Kidney (tissue), 14 donors: Measurements from ENCODE around the gene MAPK7. TPM values are rescaled to one million over a fixed set of nuclear protein-coding genes. Genes with fewer than 3 reads are reported as not detected.

Experiments used
- DNase-seq, 5 donors: peaks; one replicate each; pipeline ENCODE4 v3.0.0-alpha.2; 2013 to 2020
- FAIRE-seq: peaks from 2 replicates; lab custom pipeline; 2012; peaks lifted over from hg19 to GRCh38; lab: Jason Lieb, UNC
- H3K27ac ChIP-seq, 2 donors: one replicate each; pipeline ENCODE4 v1.7.0; 2013; ENCODE audit warnings: low read depth in 2 of 2, low read length in 2 of 2, inconsistent platforms in 1 of 2
- H3K27me3 ChIP-seq: one replicate; pipeline ENCODE4 v1.7.1; 2013; ENCODE audit warnings: low read length, inconsistent platforms; ENCODE audit not compliant: control insufficient read depth, insufficient read depth
- H3K36me3 ChIP-seq, 3 donors: one replicate each; pipeline versions ENCODE4 v1.7.0 to v1.7.1; 2013; ENCODE audit warnings: low read length in 3 of 3, control low read depth in 1 of 3, inconsistent platforms in 1 of 3; ENCODE audit not compliant: insufficient read depth in 3 of 3, control insufficient read depth in 2 of 3
- H3K4me1 ChIP-seq, 3 donors: one replicate each; pipeline versions ENCODE4 v1.7.0 to v1.7.1; 2013; ENCODE audit warnings: low read length in 3 of 3, inconsistent platforms in 1 of 3, low read depth in 1 of 3; ENCODE audit not compliant: control insufficient read depth in 2 of 3, insufficient read depth in 2 of 3
- H3K4me3 ChIP-seq, 3 donors: one replicate each; pipeline versions ENCODE4 v1.7.0 to v1.8.1; 2013; ENCODE audit warnings: low read length in 3 of 3, control low read depth in 1 of 3, inconsistent platforms in 1 of 3
- H3K9ac ChIP-seq, 3 donors: one replicate each; pipeline versions ENCODE4 v1.7.0 to v1.7.1; 2013; ENCODE audit warnings: low read length in 3 of 3, control low read depth in 1 of 3, inconsistent platforms in 1 of 3
- H3K9me3 ChIP-seq, 3 donors: one replicate each; pipeline versions ENCODE4 v1.7.0 to v1.7.1; 2013; ENCODE audit warnings: low read length in 3 of 3, control low read depth in 1 of 3, inconsistent platforms in 1 of 3; ENCODE audit not compliant: control insufficient read depth in 2 of 3, insufficient read depth in 1 of 3
- intact Hi-C: fragments of 100-400 bp; cut with DNase I; formaldehyde crosslinking; loops from one replicate; pipeline ENCODE4 v1.11.1; 2022
- polyA plus RNA-seq: library from polyadenylated mRNA; stranded (reverse); fragments of 350-450 nt; fragmentation: Illumina TruSeq; extraction: RNeasy Lipid Tissue Mini Kit (QIAGEN cat#74804); gene quantifications from one replicate; pipeline ENCODE4 v1.2.3, GENCODE V29; 2014; ENCODE audit warnings: low read depth, low replicate concordance; ENCODE audit not compliant: insufficient read depth
- total RNA-seq: library from RNA; stranded (reverse); fragmentation: NEBNext Ultra II Directional; extraction: Animal tissue kit (Norgen Biotek cat#: 25700); gene quantifications from one replicate; pipeline ENCODE4 v1.2.1, GENCODE V29; 2021
- TF ChIP-seq, protein P1 (sequence below): IDR thresholded peaks from 3 replicates; pipeline ENCODE4 v1.5.1; 2012; ENCODE audit warnings: mild to moderate bottlenecking, moderate library complexity, borderline replicate concordance; ENCODE audit not compliant: insufficient read depth; ENCODE audit errors: extremely low read depth
- donor health status: control.
- donor health status: control.
- donor health status: control.
- donor health status: control.
- donor health status: control.
- donor health status: DM: yes; HTN: yes; CAD: no.
- donor health status: Normal renal cell carcinoma (clear cell type).

Gene MAPK7
- total and polyA plus RNA-seq, 2 donors from 2014 or later: 7.1 to 36.7 TPM

DNA sequence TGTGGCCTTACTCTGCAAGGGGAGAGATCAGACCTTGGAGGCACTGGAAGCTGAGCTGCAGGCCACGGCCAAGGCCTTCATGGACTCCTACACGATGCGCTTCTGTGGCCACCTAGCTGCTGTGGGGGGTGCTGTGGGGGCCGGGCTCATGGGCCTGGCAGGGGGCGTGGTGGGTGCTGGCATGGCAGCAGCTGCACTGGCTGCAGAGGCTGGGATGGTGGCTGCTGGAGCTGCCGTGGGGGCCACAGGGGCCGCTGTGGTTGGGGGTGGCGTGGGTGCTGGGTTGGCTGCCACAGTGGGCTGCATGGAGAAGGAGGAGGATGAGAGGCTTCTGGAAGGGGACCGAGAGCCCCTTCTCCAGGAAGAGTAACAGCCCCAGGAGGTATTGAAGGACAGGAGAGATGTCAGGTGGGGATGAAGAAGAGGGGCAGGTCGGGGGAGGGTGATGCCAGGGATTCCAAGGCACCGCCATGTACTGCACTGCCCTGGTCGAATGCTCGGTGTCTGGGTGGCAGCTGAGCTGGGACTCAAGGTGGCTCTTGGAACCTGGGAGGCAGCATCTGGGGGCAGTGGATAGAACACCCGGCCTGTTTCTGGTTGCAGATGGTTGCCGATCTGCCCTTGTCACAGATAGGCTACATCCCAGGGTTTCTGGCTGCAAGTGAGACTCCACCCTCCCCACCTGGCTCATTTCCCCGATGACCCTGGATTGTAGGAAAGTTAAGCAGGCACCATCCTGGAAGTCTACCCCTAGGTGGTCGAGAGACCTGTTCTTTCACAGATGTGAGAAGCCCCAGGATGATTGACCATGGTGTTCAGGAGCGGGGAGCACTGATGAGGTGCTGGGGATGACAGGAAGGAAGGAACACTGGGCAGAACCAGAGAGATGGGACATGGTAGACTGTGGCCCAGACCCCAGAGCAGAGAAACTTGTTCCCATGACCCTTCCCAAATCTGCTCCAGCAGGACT lies 37.8 kb downstream of the MAPK7 start:
- Histone ChIP-seq H3K4me3 (no peak overlapping the region), H3K36me3 (no peaks in the 10 kb centered on the region), H3K27ac (no peak overlapping the region), H3K9me3 (no peaks in the 10 kb centered on the region), H3K4me1 (no peaks in the 10 kb centered on the region), H3K9ac (no peak overlapping the region), H3K27me3 (no peaks in the 10 kb centered on the region)
- intact Hi-C loops: no loop called here
- TF ChIP-seq, protein P1, sequence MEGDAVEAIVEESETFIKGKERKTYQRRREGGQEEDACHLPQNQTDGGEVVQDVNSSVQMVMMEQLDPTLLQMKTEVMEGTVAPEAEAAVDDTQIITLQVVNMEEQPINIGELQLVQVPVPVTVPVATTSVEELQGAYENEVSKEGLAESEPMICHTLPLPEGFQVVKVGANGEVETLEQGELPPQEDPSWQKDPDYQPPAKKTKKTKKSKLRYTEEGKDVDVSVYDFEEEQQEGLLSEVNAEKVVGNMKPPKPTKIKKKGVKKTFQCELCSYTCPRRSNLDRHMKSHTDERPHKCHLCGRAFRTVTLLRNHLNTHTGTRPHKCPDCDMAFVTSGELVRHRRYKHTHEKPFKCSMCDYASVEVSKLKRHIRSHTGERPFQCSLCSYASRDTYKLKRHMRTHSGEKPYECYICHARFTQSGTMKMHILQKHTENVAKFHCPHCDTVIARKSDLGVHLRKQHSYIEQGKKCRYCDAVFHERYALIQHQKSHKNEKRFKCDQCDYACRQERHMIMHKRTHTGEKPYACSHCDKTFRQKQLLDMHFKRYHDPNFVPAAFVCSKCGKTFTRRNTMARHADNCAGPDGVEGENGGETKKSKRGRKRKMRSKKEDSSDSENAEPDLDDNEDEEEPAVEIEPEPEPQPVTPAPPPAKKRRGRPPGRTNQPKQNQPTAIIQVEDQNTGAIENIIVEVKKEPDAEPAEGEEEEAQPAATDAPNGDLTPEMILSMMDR: no peak
- no peak for FAIRE-seq
- no peak for DNase-seq

DNA sequence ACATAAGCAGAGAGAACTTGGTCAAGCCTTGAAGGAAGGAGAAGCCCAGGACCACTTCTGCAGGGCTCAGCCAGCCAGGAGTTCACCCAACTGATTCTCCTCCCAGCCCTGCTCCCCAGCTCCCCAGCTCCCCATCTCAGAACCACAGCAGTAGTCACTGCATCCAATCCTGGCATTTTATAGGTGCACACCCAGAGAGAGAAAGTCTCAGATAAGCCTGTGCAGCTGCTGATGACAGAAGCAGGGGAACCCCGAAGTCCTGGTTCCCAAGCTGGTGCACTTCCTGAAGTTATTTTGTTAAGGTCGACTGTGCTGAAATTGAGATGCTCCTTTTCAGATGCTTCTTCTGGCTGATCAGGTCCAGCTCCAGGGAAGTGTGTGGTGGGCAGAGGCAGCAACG lies 39.3 kb downstream of the MAPK7 start:
- intact Hi-C loops: no loop called here
- Histone ChIP-seq H3K4me1 (no peaks in the 10 kb centered on the region), H3K9ac (no peak overlapping the region), H3K4me3 (no peak overlapping the region), H3K27me3 (no peaks in the 10 kb centered on the region), H3K36me3 (no peaks in the 10 kb centered on the region), H3K27ac (no peak overlapping the region), H3K9me3 (no peaks in the 10 kb centered on the region)
- FAIRE-seq: no peak
- no peak for DNase-seq
- TF ChIP-seq, protein P1: no peak

DNA sequence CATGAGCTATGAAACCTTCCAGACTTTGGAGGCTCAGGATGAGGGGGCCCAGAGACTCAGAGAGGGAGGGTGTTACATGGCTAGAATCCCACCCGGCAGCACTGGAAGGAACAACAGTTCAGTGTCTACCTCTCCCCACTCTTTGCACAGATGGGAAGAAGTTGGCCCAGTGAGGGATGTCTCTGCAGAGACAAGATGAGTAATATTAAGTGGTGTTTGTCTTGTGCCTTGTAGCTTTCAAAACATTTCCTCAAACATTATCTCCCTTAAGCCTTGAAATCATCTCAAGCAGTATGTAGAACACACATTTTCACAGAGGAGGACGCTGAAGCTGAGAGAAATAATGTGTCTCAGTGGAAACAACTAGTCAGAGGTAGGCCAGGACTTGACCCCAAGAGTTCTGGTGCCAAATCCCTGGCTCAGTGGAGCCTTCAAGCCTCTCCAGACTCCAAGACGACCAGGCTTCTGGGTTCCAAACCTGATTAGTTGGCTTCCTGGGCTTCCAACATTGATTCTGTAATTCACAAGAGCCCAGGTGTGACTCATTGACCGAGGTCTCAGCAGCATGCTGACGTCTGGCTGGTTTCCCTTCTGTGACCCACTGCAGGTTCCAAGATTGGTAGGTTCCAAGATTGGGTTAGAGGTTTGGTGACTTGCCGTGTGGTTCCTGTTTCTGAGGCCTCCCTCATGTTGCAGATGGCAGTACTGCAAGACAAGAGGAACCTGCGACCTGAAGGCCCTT lies 40.1 kb downstream of the MAPK7 start:
- Histone ChIP-seq H3K9ac (no peak overlapping the region), H3K27me3 (no peaks in the 10 kb centered on the region), H3K4me1 (no peaks in the 10 kb centered on the region), H3K4me3 (no peak overlapping the region), H3K9me3 (no peaks in the 10 kb centered on the region), H3K27ac (no peak overlapping the region), H3K36me3 (no peaks in the 10 kb centered on the region)
- DNase-seq (no peak), FAIRE-seq (no peak)
- intact Hi-C loops: no loop called here
- TF ChIP-seq, protein P1: no peak
